Gastrocnemius medialis (tissue), 4 donors: Measurements from ENCODE around the gene USP20. TPM values are rescaled to one million over a fixed set of nuclear protein-coding genes. Genes with fewer than 3 reads are reported as not detected.

Experiments
- ATAC-seq, 2 donors: fragments of 150-250 bp; one replicate each; pipeline ENCODE4 v1.9.1; 2016
- DNase-seq, 2 donors: peaks; one replicate each; pipeline ENCODE4 v3.0.0-alpha.2; 2019
- H3K27ac ChIP-seq, 4 donors: fragments of 200-600 bp; sonication (generic); 1 replicate in 1 of 4; 2 replicates in 3 of 4; pipeline ENCODE4 v1.5.1; 2016 to 2018; ENCODE audit warnings: mild to moderate bottlenecking in 2 of 4, moderate library complexity in 1 of 4
- H3K27me3 ChIP-seq, 3 donors: fragments of 200-600 bp; sonication (generic) in 2 of 3; 1 replicate in 1 of 3; 2 replicates in 2 of 3; pipeline versions ENCODE4 v1.5.1 to v1.6.0; 2016 to 2019; ENCODE audit warnings: mild to moderate bottlenecking in 1 of 3, moderate library complexity in 1 of 3
- H3K36me3 ChIP-seq, 2 donors: fragments of 200-600 bp; sonication (generic) in 1 of 2; one replicate each; pipeline ENCODE4 v1.5.1; 2017 to 2018
- H3K4me1 ChIP-seq, 2 donors: fragments of 200-600 bp; sonication (generic) in 1 of 2; one replicate each; pipeline ENCODE4 v1.5.1; 2016 to 2017; ENCODE audit warnings: mild to moderate bottlenecking in 2 of 2
- H3K4me3 ChIP-seq, 4 donors: fragments of 200-600 bp; sonication (generic) in 3 of 4; 1 replicate in 1 of 4; 2 replicates in 3 of 4; pipeline ENCODE4 v1.5.1; 2016 to 2019; ENCODE audit warnings: mild to moderate bottlenecking in 2 of 4
- H3K9me3 ChIP-seq, 3 donors: fragments of 200-600 bp; sonication (generic) in 2 of 3; 1 replicate in 1 of 3; 2 replicates in 2 of 3; pipeline ENCODE4 v1.5.1; 2016 to 2019
- CTCF ChIP-seq, 5 experiments: fragments of 450-650 bp in 3 of 5; fragments of 200-600 bp in 2 of 5; sonication (generic) in 2 of 5; IDR thresholded peaks in 4 of 5; conservative IDR thresholded peaks in 1 of 5; 1 replicate in 4 of 5; 2 replicates in 1 of 5; pipeline ENCODE4 v1.5.1; 2016 to 2019; ENCODE audit warnings: antibody characterized with exemption in 5 of 5, mild to moderate bottlenecking in 3 of 5, moderate library complexity in 3 of 5
- POLR2A ChIP-seq, 2 donors: fragments of 450-650 bp; IDR thresholded peaks; one replicate each; pipeline ENCODE4 v1.6.1; 2017; ENCODE audit warnings: antibody characterized with exemption in 2 of 2, mild to moderate bottlenecking in 2 of 2, moderate library complexity in 2 of 2
- in situ Hi-C, 4 donors: fragments of 200-750 bp; cut with MboI; loops; one replicate each; pipeline versions ENCODE4 v1.15.0 to v1.8.0; 2017; ENCODE audit warnings: low sequenced_read_pairs in 4 of 4
- intact Hi-C: fragments of 100-400 bp; cut with DNase I; formaldehyde crosslinking; loops from one replicate; pipeline ENCODE4 v1.15.1; 2023; ENCODE audit warnings: low total_unique reads
- total RNA-seq, 4 donors: library from RNA; depleted of rRNA; stranded (reverse); fragments of >200 nt; gene quantifications; one replicate each; pipeline versions ENCODE4 v1.1.0 to v1.2.3, GENCODE V29; 2016

USP20 gene
- total RNA-seq, 4 donors from 2014 or later: 13.4 to 25.4 (median 18.6) TPM

- intact Hi-C loops: no loop called here
- no peak overlapping the region for H3K27ac ChIP-seq
- no peaks in the 10 kb centered on the region for H3K27me3 ChIP-seq
- no peak for DNase-seq
- H3K36me3 ChIP-seq: peaks cover 0 to 56% of the 10 kb centered on the region in 2 donors
- in situ Hi-C loops: no loop called here
- no peak overlapping the region for H3K4me3 ChIP-seq
- H3K9me3 ChIP-seq: no peaks in the 10 kb centered on the region
- H3K4me1 ChIP-seq: peaks cover 8 to 10% of the 10 kb centered on the region in 2 donors
- no peak for TF ChIP-seq CTCF (IDR thresholded peaks at IDR 0.05 in 4 of 5, conservative IDR thresholded peaks at IDR 0.05 in 1 of 5)
- TF ChIP-seq POLR2A (IDR thresholded peaks at IDR 0.05): no peak
- no peak for ATAC-seq
Observed at GRCh38 chr9:129806061-129806460, 29.2 kb upstream of the USP20 start.

GRCh38 chr9:129809346-129809745 lies 25.9 kb upstream of the USP20 start:
- Histone ChIP-seq H3K4me1 (no peaks in the 10 kb centered on the region), H3K9me3 (no peaks in the 10 kb centered on the region), H3K27me3 (no peaks in the 10 kb centered on the region), H3K27ac (no peak overlapping the region), H3K36me3 (peaks cover 0 to 71% of the 10 kb centered on the region in 2 donors), H3K4me3 (no peak overlapping the region)
- TF ChIP-seq POLR2A (IDR thresholded peaks at IDR 0.05) (no peak), CTCF (IDR thresholded peaks at IDR 0.05 in 4 of 5, conservative IDR thresholded peaks at IDR 0.05 in 1 of 5) (no peak)
- in situ Hi-C loops: no loop called here
- intact Hi-C loops: no loop called here
- no peak for DNase-seq
- no peak for ATAC-seq

- DNase-seq: no peak
- no peak for ATAC-seq
Observed at GRCh38 chr9:129810116-129810515, 25.1 kb upstream of the USP20 start.

GRCh38 chr9:129810788-129811187 lies 24.5 kb upstream of the USP20 start:
- in situ Hi-C loops: no loop called here
- Histone ChIP-seq H3K27me3 (no peaks in the 10 kb centered on the region), H3K27ac (no peak overlapping the region), H3K4me3 (no peak overlapping the region), H3K9me3 (no peaks in the 10 kb centered on the region), H3K36me3 (peaks cover 0 to 72% of the 10 kb centered on the region in 2 donors), H3K4me1 (no peaks in the 10 kb centered on the region)
- no peak for DNase-seq
- no peak for ATAC-seq
- intact Hi-C loops: no loop called here
- TF ChIP-seq CTCF (IDR thresholded peaks at IDR 0.05 in 4 of 5, conservative IDR thresholded peaks at IDR 0.05 in 1 of 5) (no peak), POLR2A (IDR thresholded peaks at IDR 0.05) (no peak)

More at GRCh38 chr9:129810116-129810515, 25.1 kb upstream of the USP20 start:
- in situ Hi-C loops: no loop called here
- Histone ChIP-seq H3K4me1 (no peaks in the 10 kb centered on the region), H3K36me3 (peaks cover 0 to 73% of the 10 kb centered on the region in 2 donors), H3K27me3 (no peaks in the 10 kb centered on the region), H3K27ac (no peak overlapping the region), H3K4me3 (no peak overlapping the region), H3K9me3 (no peaks in the 10 kb centered on the region)
- intact Hi-C loops: no loop called here
- TF ChIP-seq CTCF (IDR thresholded peaks at IDR 0.05 in 4 of 5, conservative IDR thresholded peaks at IDR 0.05 in 1 of 5) (no peak), POLR2A (IDR thresholded peaks at IDR 0.05) (no peak)

GRCh38 chr9:129811967-129812363 lies 23.3 kb upstream of the USP20 start:
- no peak overlapping the region for H3K27ac ChIP-seq
- no peak overlapping the region for H3K4me3 ChIP-seq
- intact Hi-C loops: no loop called here
- H3K27me3 ChIP-seq: no peaks in the 10 kb centered on the region
- H3K36me3 ChIP-seq: peaks cover 0 to 72% of the 10 kb centered on the region in 2 donors
- DNase-seq (no peak), ATAC-seq (no peak)
- in situ Hi-C loops: no loop called here
- TF ChIP-seq POLR2A (IDR thresholded peaks at IDR 0.05) (no peak), CTCF (IDR thresholded peaks at IDR 0.05 in 4 of 5, conservative IDR thresholded peaks at IDR 0.05 in 1 of 5) (no peak)
- H3K9me3 ChIP-seq: no peaks in the 10 kb centered on the region
- no peaks in the 10 kb centered on the region for H3K4me1 ChIP-seq
